ENCODE data around the gene HS3ST3B1.

- TF ChIP-seq CTCF (IDR thresholded peaks at IDR 0.05) (no peak), POLR2A (IDR thresholded peaks at IDR 0.05) (no peak)
Observed at GRCh38 chr17:14297161-14297851, 3.6 kb upstream of the HS3ST3B1 start.
